ENCODE measurements around the gene DGUOK.
A peak's percentile ranks its signal among the peaks of the same experiment; 100 is the strongest.

Gene DGUOK

GRCh38 chr2:73970141-73970803, 43.6 kb downstream of the DGUOK start:
- no peak overlapping the region for H3K4me3 ChIP-seq (ENCODE audit: control insufficient read depth, low read depth, low read length)
- TF ChIP-seq CTCF (IDR thresholded peaks at IDR 0.05; ENCODE audit: control insufficient read depth, insufficient read depth, low read depth, low read length, missing control alignments) = no peak
- DNase-seq (ENCODE audit: low read depth) = no peak

- no peak for DNase-seq (ENCODE audit: low read depth)
- H3K4me3 ChIP-seq (ENCODE audit: control insufficient read depth, low read depth, low read length) = no peak overlapping the region
- TF ChIP-seq CTCF (IDR thresholded peaks at IDR 0.05; ENCODE audit: control insufficient read depth, insufficient read depth, low read depth, low read length, missing control alignments) = no peak
Observed at GRCh38 chr2:73970850-73971471, 44.3 kb downstream of the DGUOK start.

- no peak overlapping the region for H3K4me3 ChIP-seq (ENCODE audit: control insufficient read depth, low read depth, low read length)
- TF ChIP-seq CTCF (IDR thresholded peaks at IDR 0.05; ENCODE audit: control insufficient read depth, insufficient read depth, low read depth, low read length, missing control alignments) = no peak
- DNase-seq (ENCODE audit: low read depth) = peak; percentile 13
Observed at GRCh38 chr2:73971722-73972121, 45.0 kb downstream of the DGUOK start.

GRCh38 chr2:73972846-73973245, 46.2 kb downstream of the DGUOK start:
- no peak for DNase-seq (ENCODE audit: low read depth)
- no peak overlapping the region for H3K4me3 ChIP-seq (ENCODE audit: control insufficient read depth, low read depth, low read length)
- no peak for TF ChIP-seq CTCF (IDR thresholded peaks at IDR 0.05; ENCODE audit: control insufficient read depth, insufficient read depth, low read depth, low read length, missing control alignments)

GRCh38 chr2:73975731-73976130, 49.1 kb downstream of the DGUOK start:
- DNase-seq (ENCODE audit: low read depth) = no peak
- no peak for TF ChIP-seq CTCF (IDR thresholded peaks at IDR 0.05; ENCODE audit: control insufficient read depth, insufficient read depth, low read depth, low read length, missing control alignments)

GRCh38 chr2:73976803-73977202, 50.1 kb downstream of the DGUOK start:
- H3K4me3 ChIP-seq (ENCODE audit: control insufficient read depth, low read depth, low read length) = no peak overlapping the region
- DNase-seq (ENCODE audit: low read depth) = no peak
- no peak for TF ChIP-seq CTCF (IDR thresholded peaks at IDR 0.05; ENCODE audit: control insufficient read depth, insufficient read depth, low read depth, low read length, missing control alignments)

More at GRCh38 chr2:73975731-73976130, 49.1 kb downstream of the DGUOK start:
- H3K4me3 ChIP-seq (ENCODE audit: control insufficient read depth, low read depth, low read length) = no peak overlapping the region

Data from AG09309 (cell line).